ENCODE results near the gene DPP7. TPM values are rescaled to one million over a fixed set of nuclear protein-coding genes. Genes with fewer than 3 reads are reported as not detected.

Gene DPP7
- total and polyA plus RNA-seq, 10 of the 15 experiments (the other 5 are each of a cell fraction or from before 2014, with no cell fraction given): 0.68 to 245 (median 106) TPM

DNA sequence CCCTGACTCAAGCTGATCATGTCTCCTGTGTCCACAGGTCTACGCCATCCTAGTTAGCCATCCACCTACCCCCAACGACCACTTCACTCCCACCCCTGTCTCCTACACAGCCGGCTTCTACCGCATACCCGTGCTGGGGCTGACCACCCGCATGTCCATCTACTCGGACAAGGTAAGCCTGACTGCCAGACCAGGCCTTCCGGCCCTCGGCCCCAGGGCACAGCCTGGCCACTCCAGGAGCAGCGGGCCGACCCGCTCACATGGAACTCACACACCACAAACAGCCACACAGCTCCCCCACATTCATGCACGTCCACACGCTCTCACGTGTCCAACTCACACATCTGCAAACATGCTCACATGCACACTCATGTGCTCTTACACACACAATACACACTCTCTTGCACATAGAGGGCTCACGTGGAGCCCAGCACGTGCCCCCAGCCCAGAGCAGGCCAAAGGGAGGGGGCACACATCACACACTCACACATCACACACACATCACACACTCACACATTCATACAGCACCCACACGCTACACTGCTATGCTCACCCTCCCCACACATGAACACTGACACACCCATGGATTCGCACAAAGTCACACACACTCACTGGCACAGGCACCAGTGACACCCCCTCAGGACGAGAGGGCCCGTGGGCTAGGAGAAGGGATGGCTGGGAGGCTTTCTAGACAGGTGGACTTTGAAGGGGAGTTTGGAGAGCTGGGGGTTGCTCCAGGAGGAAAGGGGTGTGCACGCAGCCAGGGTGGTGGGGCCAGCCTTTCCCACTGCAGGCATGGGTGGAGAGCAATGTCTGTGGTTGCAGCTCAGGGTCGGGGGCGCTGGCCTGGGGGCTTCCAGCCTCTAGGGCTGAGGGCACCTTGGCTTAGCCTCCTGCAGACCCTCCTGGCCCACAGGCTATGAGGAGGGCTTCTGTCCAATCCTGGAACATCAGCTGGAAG lies 27.7 kb upstream of the DPP7 start:
- no peak overlapping the region for H3K4me2 ChIP-seq (ENCODE audit: control insufficient read depth, insufficient read depth)
- ChIA-PET POLR2A (interaction anchor here (0.6 to 1.0 kb wide), 3 partner anchors 7 to 10 kb away, joined by 3 to 5 read pairs (median 4); no protein-coding TSS in a partner anchor), SMC1A (ENCODE audit: uncharacterized antibody, unreplicated experiment) (no interaction called here), RAD21 (ENCODE audit: unreplicated experiment) (no interaction called here), CTCF (no interaction called here)
- H3K27me3 ChIP-seq (replicated peaks in 1 of 2; ENCODE audit: control insufficient read depth in 2 of 2, insufficient read depth in 2 of 2, low read length in 1 of 2): peaks cover 7 to 12% of the 10 kb centered on the region in 2 experiments
- H3K9me3 ChIP-seq (replicated peaks; ENCODE audit: control insufficient read depth, insufficient read depth, low read length): no peaks in the 10 kb centered on the region; the same call in 2 of the 3 replicates
- in situ Hi-C loops (cut with MboI) (no loop called here), intact Hi-C loops (cut with micrococcal nuclease; ENCODE audit: unreplicated experiment) (no loop called here)
- H4K20me1 ChIP-seq (ENCODE audit: control insufficient read depth, insufficient read depth): no peaks in the 10 kb centered on the region
- no peak for ATAC-seq
- no peak for TF ChIP-seq PRDM15 (CRISPR knock-in tag; IDR thresholded peaks at IDR 0.05)
- TF ChIP-seq, protein P1, sequence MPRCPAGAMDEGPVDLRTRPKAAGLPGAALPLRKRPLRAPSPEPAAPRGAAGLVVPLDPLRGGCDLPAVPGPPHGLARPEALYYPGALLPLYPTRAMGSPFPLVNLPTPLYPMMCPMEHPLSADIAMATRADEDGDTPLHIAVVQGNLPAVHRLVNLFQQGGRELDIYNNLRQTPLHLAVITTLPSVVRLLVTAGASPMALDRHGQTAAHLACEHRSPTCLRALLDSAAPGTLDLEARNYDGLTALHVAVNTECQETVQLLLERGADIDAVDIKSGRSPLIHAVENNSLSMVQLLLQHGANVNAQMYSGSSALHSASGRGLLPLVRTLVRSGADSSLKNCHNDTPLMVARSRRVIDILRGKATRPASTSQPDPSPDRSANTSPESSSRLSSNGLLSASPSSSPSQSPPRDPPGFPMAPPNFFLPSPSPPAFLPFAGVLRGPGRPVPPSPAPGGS (IDR thresholded peaks at IDR 0.05; ENCODE audit: borderline replicate concordance, insufficient read depth, low read depth, low read length, poor library complexity, severe bottlenecking): peak; percentile 56
- 32% methylated on average over 24 of the region's 24 CpGs for WGBS (ENCODE audit: insufficient coverage, insufficient replicate concordance, low lambda C conversion rate, missing lambda C conversion rate)
- no peak overlapping the region for H2AFZ ChIP-seq (ENCODE audit: control insufficient read depth, low read depth, low read length)
- BruUV-seq (replicated peaks): no TSS peak
- no peaks in the 10 kb centered on the region for H3K4me1 ChIP-seq (ENCODE audit: control insufficient read depth, insufficient read depth, low read length)
- no peak for FAIRE-seq
- no peaks in the 10 kb centered on the region for H3K36me3 ChIP-seq (ENCODE audit: control insufficient read depth in 2 of 2, insufficient read depth in 2 of 2, low read length in 1 of 2)
- H3K79me2 ChIP-seq (ENCODE audit: control insufficient read depth, insufficient read depth, low read length): no peaks in the 10 kb centered on the region
- H3K4me3 ChIP-seq: no peak overlapping the region
- H3K9ac ChIP-seq (ENCODE audit: control insufficient read depth, insufficient read depth, low read length): no peak overlapping the region
- H3K27ac ChIP-seq (ENCODE audit: control insufficient read depth, insufficient read depth): no peak overlapping the region
- DNase-seq (ENCODE audit: low read depth, low spot score): no peak
